Gastrocnemius medialis (tissue), 4 donors: ENCODE measurements around the gene KRTAP5-4. TPM values are rescaled to one million over a fixed set of nuclear protein-coding genes. Genes with fewer than 3 reads are reported as not detected.
"Not testable (repeated sequence)": the region's sequence is repeated elsewhere in the genome, so short reads cannot be mapped to it uniquely, and the experiment has no call there.

Experiments used
- ATAC-seq, 2 donors: fragments of 150-250 bp; one replicate each; pipeline ENCODE4 v1.9.1; 2016
- DNase-seq, 2 donors: peaks; one replicate each; pipeline ENCODE4 v3.0.0-alpha.2; 2019
- H3K27ac ChIP-seq, 4 donors: fragments of 200-600 bp; sonication (generic); 1 replicate in 1 of 4; 2 replicates in 3 of 4; pipeline ENCODE4 v1.5.1; 2016 to 2018; ENCODE audit warnings: mild to moderate bottlenecking in 2 of 4, moderate library complexity in 1 of 4
- H3K27me3 ChIP-seq, 3 donors: fragments of 200-600 bp; sonication (generic) in 2 of 3; 1 replicate in 1 of 3; 2 replicates in 2 of 3; pipeline versions ENCODE4 v1.5.1 to v1.6.0; 2016 to 2019; ENCODE audit warnings: mild to moderate bottlenecking in 1 of 3, moderate library complexity in 1 of 3
- H3K36me3 ChIP-seq, 2 donors: fragments of 200-600 bp; sonication (generic) in 1 of 2; one replicate each; pipeline ENCODE4 v1.5.1; 2017 to 2018
- H3K4me1 ChIP-seq, 2 donors: fragments of 200-600 bp; sonication (generic) in 1 of 2; one replicate each; pipeline ENCODE4 v1.5.1; 2016 to 2017; ENCODE audit warnings: mild to moderate bottlenecking in 2 of 2
- H3K4me3 ChIP-seq, 4 donors: fragments of 200-600 bp; sonication (generic) in 3 of 4; 1 replicate in 1 of 4; 2 replicates in 3 of 4; pipeline ENCODE4 v1.5.1; 2016 to 2019; ENCODE audit warnings: mild to moderate bottlenecking in 2 of 4
- H3K9me3 ChIP-seq, 3 donors: fragments of 200-600 bp; sonication (generic) in 2 of 3; 1 replicate in 1 of 3; 2 replicates in 2 of 3; pipeline ENCODE4 v1.5.1; 2016 to 2019
- POLR2A ChIP-seq, 2 donors: fragments of 450-650 bp; IDR thresholded peaks; one replicate each; pipeline ENCODE4 v1.6.1; 2017; ENCODE audit warnings: antibody characterized with exemption in 2 of 2, mild to moderate bottlenecking in 2 of 2, moderate library complexity in 2 of 2
- in situ Hi-C, 4 donors: fragments of 200-750 bp; cut with MboI; loops; one replicate each; pipeline versions ENCODE4 v1.15.0 to v1.8.0; 2017; ENCODE audit warnings: low sequenced_read_pairs in 4 of 4
- intact Hi-C: fragments of 100-400 bp; cut with DNase I; formaldehyde crosslinking; loops from one replicate; pipeline ENCODE4 v1.15.1; 2023; ENCODE audit warnings: low total_unique reads
- total RNA-seq, 4 donors: library from RNA; depleted of rRNA; stranded (reverse); fragments of >200 nt; gene quantifications; one replicate each; pipeline versions ENCODE4 v1.1.0 to v1.2.3, GENCODE V29; 2016
- TF ChIP-seq, protein P1 (sequence below), 5 experiments: fragments of 450-650 bp in 3 of 5; fragments of 200-600 bp in 2 of 5; sonication (generic) in 2 of 5; IDR thresholded peaks in 4 of 5; conservative IDR thresholded peaks in 1 of 5; 1 replicate in 4 of 5; 2 replicates in 1 of 5; pipeline ENCODE4 v1.5.1; 2016 to 2019; ENCODE audit warnings: antibody characterized with exemption in 5 of 5, mild to moderate bottlenecking in 3 of 5, moderate library complexity in 3 of 5

KRTAP5-4 gene
- total RNA-seq, 4 donors from 2014 or later = not detected

DNA sequence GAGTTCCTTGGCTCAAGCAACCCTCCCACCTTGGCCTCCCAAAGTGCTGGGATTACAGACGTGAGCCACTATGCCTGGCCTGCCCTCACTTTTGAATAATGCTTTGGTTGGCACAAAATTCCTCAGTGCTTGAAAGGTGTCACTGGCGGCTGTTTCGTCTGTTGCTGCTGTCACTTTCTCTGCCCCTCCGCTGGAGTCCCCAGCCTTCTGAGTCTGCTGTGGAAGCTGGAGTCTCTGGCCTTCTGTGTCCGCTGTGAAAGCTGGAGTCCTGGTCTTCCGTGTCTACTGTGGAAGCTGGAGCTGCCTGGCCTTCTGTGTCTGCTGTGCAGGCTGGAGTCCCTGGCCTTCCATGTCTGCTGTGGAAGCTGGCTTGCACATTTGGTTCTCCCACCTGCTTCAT is 31.9 kb downstream of the KRTAP5-4 start:
- intact Hi-C loops = loop anchor here (5.0 kb wide), 1 partner anchor 43 kb away; no protein-coding TSS in a partner anchor
- in situ Hi-C loops = no loop called here

DNA sequence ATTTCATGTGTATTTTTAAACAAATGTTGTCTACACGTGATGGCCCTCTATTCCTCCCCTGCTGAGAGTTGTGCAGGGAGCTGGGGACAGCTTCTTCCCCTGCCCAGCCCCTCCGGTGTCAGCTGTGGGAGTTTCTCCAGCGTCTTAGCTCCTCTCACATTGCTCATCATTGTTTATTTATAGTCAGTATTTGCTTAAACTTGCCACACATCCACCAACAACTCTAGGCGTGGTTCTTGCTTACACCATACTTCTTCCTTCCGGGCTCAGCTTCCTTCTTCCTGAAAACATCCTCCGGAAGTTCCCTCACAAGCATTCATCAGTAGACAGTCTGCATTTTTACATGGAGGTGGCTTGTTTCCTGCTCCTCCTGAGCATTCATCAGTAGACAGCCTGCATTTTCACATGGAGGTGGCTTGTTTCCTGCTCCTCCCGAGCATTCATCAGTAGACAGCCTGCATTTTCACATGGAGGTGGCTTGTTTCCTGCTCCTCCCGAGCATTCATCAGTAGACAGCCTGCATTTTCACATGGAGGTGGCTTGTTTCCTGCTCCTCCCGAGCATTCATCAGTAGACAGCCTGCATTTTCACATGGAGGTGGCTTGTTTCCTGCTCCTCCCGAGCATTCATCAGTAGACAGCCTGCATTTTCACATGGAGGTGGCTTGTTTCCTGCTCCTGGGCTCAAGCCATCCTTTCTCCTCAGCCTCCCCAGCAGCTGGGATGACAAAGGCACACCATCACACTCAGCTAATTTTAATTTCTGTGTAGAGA is 32.6 kb downstream of the KRTAP5-4 start:
- DNase-seq (peak in 1 of 2 donors; percentile 57), ATAC-seq (peak; percentile 91 to 95)
- H3K36me3 ChIP-seq, H3K4me3 ChIP-seq, H3K9me3 ChIP-seq, H3K27me3 ChIP-seq, in situ Hi-C loops: not testable (repeated sequence)
- intact Hi-C loops = loop anchor here (5.0 kb wide), 1 partner anchor 42 kb away; no protein-coding TSS in a partner anchor
- Histone ChIP-seq H3K27ac (peak overlapping the region in 3 of 4 donors; percentile 27 to 63 (median 45)), H3K4me1 (peaks cover 14 to 16% of the 10 kb centered on the region in 2 donors)

More for the DNA sequence above, 31.9 kb downstream of the KRTAP5-4 start:
- peak overlapping the region in 1 of 4 donors; percentile 14 for H3K27ac ChIP-seq
- no peak for DNase-seq
- no peak for TF ChIP-seq POLR2A (IDR thresholded peaks at IDR 0.05)
- TF ChIP-seq, protein P1, sequence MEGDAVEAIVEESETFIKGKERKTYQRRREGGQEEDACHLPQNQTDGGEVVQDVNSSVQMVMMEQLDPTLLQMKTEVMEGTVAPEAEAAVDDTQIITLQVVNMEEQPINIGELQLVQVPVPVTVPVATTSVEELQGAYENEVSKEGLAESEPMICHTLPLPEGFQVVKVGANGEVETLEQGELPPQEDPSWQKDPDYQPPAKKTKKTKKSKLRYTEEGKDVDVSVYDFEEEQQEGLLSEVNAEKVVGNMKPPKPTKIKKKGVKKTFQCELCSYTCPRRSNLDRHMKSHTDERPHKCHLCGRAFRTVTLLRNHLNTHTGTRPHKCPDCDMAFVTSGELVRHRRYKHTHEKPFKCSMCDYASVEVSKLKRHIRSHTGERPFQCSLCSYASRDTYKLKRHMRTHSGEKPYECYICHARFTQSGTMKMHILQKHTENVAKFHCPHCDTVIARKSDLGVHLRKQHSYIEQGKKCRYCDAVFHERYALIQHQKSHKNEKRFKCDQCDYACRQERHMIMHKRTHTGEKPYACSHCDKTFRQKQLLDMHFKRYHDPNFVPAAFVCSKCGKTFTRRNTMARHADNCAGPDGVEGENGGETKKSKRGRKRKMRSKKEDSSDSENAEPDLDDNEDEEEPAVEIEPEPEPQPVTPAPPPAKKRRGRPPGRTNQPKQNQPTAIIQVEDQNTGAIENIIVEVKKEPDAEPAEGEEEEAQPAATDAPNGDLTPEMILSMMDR (IDR thresholded peaks at IDR 0.05 in 4 of 5, conservative IDR thresholded peaks at IDR 0.05 in 1 of 5) = no peak
- no peaks in the 10 kb centered on the region for H3K27me3 ChIP-seq
- no peaks in the 10 kb centered on the region for H3K9me3 ChIP-seq
- no peak overlapping the region for H3K4me3 ChIP-seq
- no peak for ATAC-seq
- peaks cover 14 to 16% of the 10 kb centered on the region in 2 donors for H3K4me1 ChIP-seq
- no peaks in the 10 kb centered on the region for H3K36me3 ChIP-seq

DNA sequence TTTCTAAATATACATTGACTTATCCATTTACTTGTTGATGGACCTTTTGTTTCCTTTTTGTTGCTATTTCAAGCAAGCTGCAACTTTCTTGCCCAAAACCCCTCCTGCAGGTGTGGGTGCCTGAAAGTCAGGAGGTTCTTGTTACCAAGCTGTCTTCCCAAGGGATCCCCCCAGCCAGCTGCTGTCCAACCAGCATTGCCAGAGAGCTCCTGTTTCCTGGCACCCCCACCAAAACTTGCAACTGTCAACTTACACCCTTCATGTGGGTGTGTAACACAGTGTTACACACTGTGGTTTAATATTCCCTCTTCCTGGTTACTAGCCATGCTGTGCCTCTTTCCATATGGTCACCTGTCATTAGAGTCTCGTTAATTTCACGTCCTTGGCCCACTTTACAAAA is 35.2 kb downstream of the KRTAP5-4 start:
- intact Hi-C loops (loop anchor here (5.0 kb wide), 1 partner anchor 39 kb away; no protein-coding TSS in a partner anchor), in situ Hi-C loops (no loop called here)
- Histone ChIP-seq H3K36me3 (no peaks in the 10 kb centered on the region), H3K27me3 (no peaks in the 10 kb centered on the region), H3K9me3 (no peaks in the 10 kb centered on the region), H3K27ac (no peak overlapping the region), H3K4me1 (peaks cover 16 to 21% of the 10 kb centered on the region in 2 donors), H3K4me3 (no peak overlapping the region)
- DNase-seq = peak in 1 of 2 donors; percentile 74
- TF ChIP-seq, protein P1 (IDR thresholded peaks at IDR 0.05 in 4 of 5, conservative IDR thresholded peaks at IDR 0.05 in 1 of 5) = no peak
- no peak for TF ChIP-seq POLR2A (IDR thresholded peaks at IDR 0.05)
- peak; percentile 77 to 80 for ATAC-seq

GRCh38 chr11:1584661-1585370 is 37.1 kb downstream of the KRTAP5-4 start, which contains the start of gene KRTAP5-1:
Gene KRTAP5-1, minus strand, starts transcription at chr11:1585283. Its CDS starts 34 bp downstream, at chr11:1585249.
- H3K36me3 ChIP-seq, ATAC-seq, H3K4me3 ChIP-seq, DNase-seq, in situ Hi-C loops, H3K27ac ChIP-seq, H3K9me3 ChIP-seq, H3K27me3 ChIP-seq: not testable (repeated sequence)
- intact Hi-C loops = loop anchor here (5.0 kb wide), 1 partner anchor 38 kb away; no protein-coding TSS in a partner anchor
- peaks cover 12 to 17% of the 10 kb centered on the region in 2 donors for H3K4me1 ChIP-seq

DNA sequence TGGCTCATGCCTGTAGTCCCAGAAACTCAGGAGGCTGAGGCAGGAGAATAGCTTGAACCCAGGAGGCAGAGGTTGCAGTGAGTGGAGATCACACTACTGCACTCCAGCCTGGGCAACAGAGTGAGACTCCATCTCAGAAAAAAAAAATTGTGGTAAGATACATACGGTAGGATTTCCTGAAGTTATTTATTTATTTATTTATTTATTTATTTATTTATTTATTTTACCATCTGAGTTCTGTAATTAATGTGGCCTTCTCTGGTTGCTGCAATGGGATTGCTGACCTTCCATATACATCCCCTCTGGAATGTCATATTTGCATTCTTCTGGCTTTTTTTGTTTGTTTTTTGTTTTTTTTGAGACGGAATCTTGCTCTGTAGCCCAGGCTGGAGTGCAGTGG is 39.0 kb downstream of the KRTAP5-4 start:
- ATAC-seq, H3K4me1 ChIP-seq, in situ Hi-C loops: not testable (repeated sequence)

DNA sequence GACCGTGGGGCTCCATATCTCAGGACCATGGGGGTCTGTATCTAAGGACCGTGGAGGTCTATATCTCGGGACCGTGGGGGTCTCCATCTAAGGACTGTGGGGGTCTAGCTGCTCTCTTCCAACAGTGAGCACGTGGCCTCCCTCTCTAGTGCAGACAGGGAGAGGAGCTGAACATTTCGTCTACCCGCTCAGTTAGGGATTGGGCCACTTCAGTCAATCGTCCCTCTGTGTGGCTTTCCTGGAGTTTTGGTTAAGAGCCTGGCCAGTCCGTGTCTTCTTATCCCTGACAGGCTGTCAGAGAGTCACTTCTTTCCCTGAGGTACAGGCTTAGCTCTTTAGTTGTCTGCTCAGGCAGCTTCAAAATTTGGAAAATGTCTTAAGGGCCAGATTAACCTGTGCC is 40.0 kb downstream of the KRTAP5-4 start:
- Histone ChIP-seq H3K27ac (no peak overlapping the region), H3K36me3 (no peaks in the 10 kb centered on the region), H3K9me3 (no peaks in the 10 kb centered on the region), H3K27me3 (no peaks in the 10 kb centered on the region), H3K4me1 (peaks cover 3 to 7% of the 10 kb centered on the region in 2 donors), H3K4me3 (no peak overlapping the region)
- TF ChIP-seq POLR2A (IDR thresholded peaks at IDR 0.05) = no peak
- TF ChIP-seq, protein P1 (IDR thresholded peaks at IDR 0.05 in 4 of 5, conservative IDR thresholded peaks at IDR 0.05 in 1 of 5) = no peak
- ATAC-seq (no peak), DNase-seq (no peak)
- intact Hi-C loops = no loop called here
- in situ Hi-C loops = no loop called here

More for the DNA sequence above, 39.0 kb downstream of the KRTAP5-4 start:
- H3K36me3 ChIP-seq, H3K27ac ChIP-seq, DNase-seq, H3K27me3 ChIP-seq, H3K9me3 ChIP-seq, intact Hi-C loops, H3K4me3 ChIP-seq: not testable (repeated sequence)
